GM10248 (cell line): ENCODE measurements around the gene FAM118A.
"Not testable (repeated sequence)": the region's sequence is repeated elsewhere in the genome, so short reads cannot be mapped to it uniquely, and the experiment has no call there.

ENCODE experiments used
- CTCF ChIA-PET: fragments of 300-600 bp; sonication (Branson Sonifier 250); formaldehyde crosslinking; extraction: SDS; loops from one replicate; lab custom pipeline; 2021; ENCODE audit warnings: antibody characterized with exemption; lab: Yijun Ruan, JAX
- POLR2A ChIA-PET: fragments of 350-650 bp; sonication (Branson Sonifier 250); formaldehyde crosslinking; extraction: SDS; loops from one replicate; lab custom pipeline; 2020; ENCODE audit warnings: antibody characterized with exemption; lab: Yijun Ruan, JAX
- DNase-seq: peaks from one replicate; pipeline ENCODE4 v3.0.0; 2012; ENCODE audit errors: extremely low spot score
- TF ChIP-seq, protein P1 (sequence below): IDR thresholded peaks from 2 replicates; pipeline ENCODE4 v1.5.1; 2012; ENCODE audit warnings: mild to moderate bottlenecking, low read depth; ENCODE audit errors: extremely low read depth, missing control alignments, control extremely low read depth

FAM118A gene

GRCh38 chr22:45309422-45310227 lies at the start of gene FAM118A:
FAM118A (plus strand) TSS chr22:45309934; CDS start chr22:45322380, 12,446 bp downstream.
- TF ChIP-seq, protein P1, sequence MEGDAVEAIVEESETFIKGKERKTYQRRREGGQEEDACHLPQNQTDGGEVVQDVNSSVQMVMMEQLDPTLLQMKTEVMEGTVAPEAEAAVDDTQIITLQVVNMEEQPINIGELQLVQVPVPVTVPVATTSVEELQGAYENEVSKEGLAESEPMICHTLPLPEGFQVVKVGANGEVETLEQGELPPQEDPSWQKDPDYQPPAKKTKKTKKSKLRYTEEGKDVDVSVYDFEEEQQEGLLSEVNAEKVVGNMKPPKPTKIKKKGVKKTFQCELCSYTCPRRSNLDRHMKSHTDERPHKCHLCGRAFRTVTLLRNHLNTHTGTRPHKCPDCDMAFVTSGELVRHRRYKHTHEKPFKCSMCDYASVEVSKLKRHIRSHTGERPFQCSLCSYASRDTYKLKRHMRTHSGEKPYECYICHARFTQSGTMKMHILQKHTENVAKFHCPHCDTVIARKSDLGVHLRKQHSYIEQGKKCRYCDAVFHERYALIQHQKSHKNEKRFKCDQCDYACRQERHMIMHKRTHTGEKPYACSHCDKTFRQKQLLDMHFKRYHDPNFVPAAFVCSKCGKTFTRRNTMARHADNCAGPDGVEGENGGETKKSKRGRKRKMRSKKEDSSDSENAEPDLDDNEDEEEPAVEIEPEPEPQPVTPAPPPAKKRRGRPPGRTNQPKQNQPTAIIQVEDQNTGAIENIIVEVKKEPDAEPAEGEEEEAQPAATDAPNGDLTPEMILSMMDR = no peak
- CTCF ChIA-PET = no interaction called here
- POLR2A ChIA-PET = no interaction called here
- peak; percentile 98 for DNase-seq

DNA sequence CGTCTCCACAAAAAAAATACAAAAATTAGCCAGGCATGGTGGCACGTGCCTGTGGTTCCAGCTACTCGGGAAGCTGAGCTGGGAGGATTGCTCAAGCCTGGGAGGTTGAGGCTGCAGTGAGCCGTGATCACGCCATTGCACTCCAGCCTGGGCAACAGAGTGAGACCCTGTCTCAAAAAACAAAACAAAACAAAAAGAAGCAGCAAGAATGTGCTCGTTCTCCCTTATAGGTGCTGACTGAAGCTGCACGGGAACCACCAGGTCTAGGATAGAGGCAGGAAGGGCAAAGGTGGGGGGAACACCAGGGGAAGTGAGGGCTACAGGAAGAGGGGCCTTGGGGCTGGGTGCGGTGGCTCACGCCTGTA lies 49.4 kb upstream of the FAM118A start:
- CTCF ChIA-PET, POLR2A ChIA-PET, DNase-seq: not testable (repeated sequence)

DNA sequence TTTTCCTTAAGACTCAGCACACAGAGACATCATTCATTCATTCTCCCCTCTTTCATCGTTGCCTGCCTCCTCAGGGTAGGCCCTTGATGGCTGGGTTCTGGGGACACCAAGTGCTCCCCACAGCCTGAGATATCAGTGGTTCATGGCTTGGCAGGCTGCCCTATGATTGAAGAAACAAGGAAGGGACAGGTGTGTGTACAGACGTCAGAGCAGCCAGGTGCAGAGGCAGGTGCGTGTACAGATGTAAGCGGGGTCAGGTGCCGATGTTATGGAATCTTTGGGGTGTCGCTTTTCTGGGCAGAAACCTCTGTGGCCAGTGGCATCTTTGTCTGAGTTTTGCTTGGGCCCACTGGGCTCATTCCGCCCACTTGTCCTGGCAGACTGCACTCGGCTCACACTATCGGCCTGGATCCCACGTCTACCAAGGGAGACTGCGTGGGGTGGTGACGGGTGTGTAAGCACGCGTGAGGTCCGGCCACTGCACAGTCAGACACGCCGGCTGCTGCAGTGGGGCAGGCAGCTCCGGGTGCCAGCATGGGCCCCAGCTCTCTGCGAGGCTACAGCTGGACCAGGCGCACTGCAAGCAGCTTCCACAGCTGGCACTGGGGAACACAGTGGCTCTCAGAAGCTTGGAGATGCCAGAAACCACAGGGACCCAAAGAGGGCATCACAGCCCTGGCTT lies 48.2 kb upstream of the FAM118A start:
- CTCF ChIA-PET = interaction anchor here (1.3 to 3.4 kb wide), 3 partner anchors 15 to 160 kb away, joined by 3 to 27 read pairs (median 5); no protein-coding TSS in a partner anchor
- DNase-seq = no peak
- TF ChIP-seq, protein P1 = no peak
- POLR2A ChIA-PET = no interaction called here

DNA sequence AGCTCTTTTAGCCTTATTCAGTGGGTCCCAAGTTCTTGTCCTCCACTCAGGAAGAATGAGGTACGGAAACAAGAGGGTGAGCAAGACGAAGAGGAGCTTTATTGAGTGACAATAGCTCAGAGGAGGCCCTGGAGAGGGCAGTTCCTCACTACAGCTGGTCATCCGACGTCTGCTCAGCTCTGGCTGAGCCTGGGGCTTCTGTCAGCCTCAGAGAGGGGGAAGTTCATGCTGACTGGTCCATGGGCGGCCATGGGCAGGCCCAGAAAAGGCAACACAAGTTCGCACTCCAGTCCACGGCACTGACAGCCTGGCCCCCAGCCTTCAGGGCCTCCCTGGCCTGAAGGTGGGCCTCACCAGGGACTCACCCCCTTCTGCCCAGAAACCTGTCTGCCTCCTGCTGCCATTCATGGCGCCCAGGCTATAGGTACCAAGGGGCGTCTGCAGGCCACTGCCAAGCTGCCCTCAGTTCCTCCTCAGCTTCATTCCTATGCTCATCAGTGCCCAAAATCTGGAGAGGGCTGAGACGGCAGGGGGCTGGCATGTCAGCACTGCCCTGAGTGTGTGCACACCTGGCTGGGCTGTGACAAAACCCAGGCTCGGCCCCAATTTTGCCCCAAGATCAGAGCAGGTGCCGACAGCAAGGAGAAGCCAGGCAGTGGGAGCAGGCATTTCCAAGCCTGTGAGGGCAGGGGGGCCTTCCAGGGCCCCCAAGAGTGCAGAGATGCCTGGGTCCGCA lies 47.4 kb upstream of the FAM118A start:
- TF ChIP-seq, protein P1 = no peak
- DNase-seq = no peak
- POLR2A ChIA-PET = no interaction called here
- CTCF ChIA-PET = interaction anchor here (0.9 to 3.4 kb wide), 11 partner anchors 10 to 292 kb away, joined by 3 to 27 read pairs (median 4); no protein-coding TSS in a partner anchor

GRCh38 chr22:45262931-45263462 lies 46.7 kb upstream of the FAM118A start:
- DNase-seq = no peak

GRCh38 chr22:45263463-45264269 lies 46.1 kb upstream of the FAM118A start:
- CTCF ChIA-PET = interaction anchor here (0.7 to 3.4 kb wide), 16 partner anchors 9 to 290 kb away, joined by 3 to 27 read pairs (median 4); no protein-coding TSS in a partner anchor
- TF ChIP-seq, protein P1 = peak; percentile 92
- DNase-seq = peak; percentile 80
- POLR2A ChIA-PET = no interaction called here

More at GRCh38 chr22:45262931-45263462, 46.7 kb upstream of the FAM118A start:
- ChIA-PET POLR2A (no interaction called here), CTCF (interaction anchor here (0.8 to 3.4 kb wide), 14 partner anchors 9 to 291 kb away, joined by 3 to 27 read pairs (median 4); no protein-coding TSS in a partner anchor)
- TF ChIP-seq, protein P1 = no peak
